ENCODE data around the gene STXBP5.
"Not testable (repeated sequence)": the region's sequence is repeated elsewhere in the genome, so short reads cannot be mapped to it uniquely, and the experiment has no call there.

Gene STXBP5

GRCh38 chr6:147246853-147247635, 42.8 kb downstream of the STXBP5 start:
- no peak for DNase-seq (ENCODE audit: low read depth)

GRCh38 chr6:147248859-147249258, 44.6 kb downstream of the STXBP5 start:
- DNase-seq (ENCODE audit: low read depth) = no peak

GRCh38 chr6:147251072-147251471, 46.9 kb downstream of the STXBP5 start:
- DNase-seq (ENCODE audit: low read depth) = no peak

GRCh38 chr6:147254929-147255473, 50.8 kb downstream of the STXBP5 start:
- DNase-seq (ENCODE audit: low read depth) = not testable (repeated sequence)

- no peak for DNase-seq (ENCODE audit: low read depth)
These were observed 51.9 kb downstream of the STXBP5 start for GRCh38 chr6:147255948-147256674.

- DNase-seq (ENCODE audit: low read depth) = no peak
These were observed 53.5 kb downstream of the STXBP5 start for GRCh38 chr6:147257760-147258159.

GRCh38 chr6:147260091-147260490, 55.9 kb downstream of the STXBP5 start:
- no peak for DNase-seq (ENCODE audit: low read depth)

- no peak for DNase-seq (ENCODE audit: low read depth)
These were observed 58.7 kb downstream of the STXBP5 start for GRCh38 chr6:147262946-147263345.

- DNase-seq (ENCODE audit: low read depth) = no peak
These were observed 62.6 kb downstream of the STXBP5 start for GRCh38 chr6:147266821-147267220.

GRCh38 chr6:147267658-147268057, 63.4 kb downstream of the STXBP5 start:
- DNase-seq (ENCODE audit: low read depth) = no peak

GRCh38 chr6:147268254-147268653, 64.0 kb downstream of the STXBP5 start:
- peak; percentile 67 for DNase-seq (ENCODE audit: low read depth)

GRCh38 chr6:147274012-147274411, 69.8 kb downstream of the STXBP5 start:
- DNase-seq (ENCODE audit: low read depth) = no peak

- DNase-seq (ENCODE audit: low read depth) = no peak
These were observed 70.6 kb downstream of the STXBP5 start for GRCh38 chr6:147274776-147275175.

- no peak for DNase-seq (ENCODE audit: low read depth)
These were observed 74.7 kb downstream of the STXBP5 start for GRCh38 chr6:147278891-147279290.

- DNase-seq (ENCODE audit: low read depth) = no peak
These were observed 75.2 kb downstream of the STXBP5 start for GRCh38 chr6:147279427-147279826.

- DNase-seq (ENCODE audit: low read depth) = no peak
These were observed 77.8 kb downstream of the STXBP5 start for GRCh38 chr6:147281895-147282565.

- no peak for DNase-seq (ENCODE audit: low read depth)
These were observed 78.3 kb downstream of the STXBP5 start for GRCh38 chr6:147282566-147282959.

- peak; percentile 13 for DNase-seq (ENCODE audit: low read depth)
These were observed 79.2 kb downstream of the STXBP5 start for GRCh38 chr6:147283460-147283859.

GRCh38 chr6:147285087-147285855, 81.1 kb downstream of the STXBP5 start:
- peak; percentile 67 for DNase-seq (ENCODE audit: low read depth)

GRCh38 chr6:147287869-147288271, 83.7 kb downstream of the STXBP5 start:
- DNase-seq (ENCODE audit: low read depth) = peak; percentile 81

- no peak for DNase-seq (ENCODE audit: low read depth)
These were observed 92.9 kb downstream of the STXBP5 start for GRCh38 chr6:147297124-147297523.

Data from ELR (cell line).